WTC11 (cell line): ENCODE data around the gene ANKRD13D.

Experiments used
- AFF4 ChIP-seq: sonication (generic); formaldehyde crosslinking; IDR thresholded peaks from 2 replicates; pipeline ENCODE4 v1.8.1; 2023; ENCODE audit warnings: mild to moderate bottlenecking, missing genetic modification reagents, borderline replicate concordance
- CREB1 ChIP-seq: sonication (generic); formaldehyde crosslinking; IDR thresholded peaks from 2 replicates; pipeline ENCODE4 v1.8.0; 2023; ENCODE audit warnings: mild to moderate bottlenecking, missing genetic modification reagents
- CREM ChIP-seq: sonication (generic); formaldehyde crosslinking; IDR thresholded peaks from 2 replicates; pipeline ENCODE4 v1.8.1; 2022; ENCODE audit warnings: mild to moderate bottlenecking, missing genetic modification reagents, moderate library complexity
- CTCF ChIP-seq: fragments of 200-600 bp; IDR thresholded peaks from 2 replicates; pipeline ENCODE4 v1.8.0; 2022; ENCODE audit warnings: antibody characterized with exemption
- ETV6 ChIP-seq: sonication (generic); formaldehyde crosslinking; IDR thresholded peaks from 2 replicates; pipeline ENCODE4 v1.8.1; 2022; ENCODE audit warnings: mild to moderate bottlenecking, missing genetic modification reagents
- FOXP1 ChIP-seq: sonication (generic); formaldehyde crosslinking; IDR thresholded peaks from 2 replicates; pipeline ENCODE4 v1.8.0; 2022; ENCODE audit warnings: missing genetic modification reagents, mild to moderate bottlenecking, moderate library complexity, borderline replicate concordance
- RELA ChIP-seq: sonication (generic); formaldehyde crosslinking; IDR thresholded peaks from 2 replicates; pipeline ENCODE4 v1.8.1; 2022; ENCODE audit warnings: missing genetic modification reagents, mild to moderate bottlenecking, borderline replicate concordance
- TP53 ChIP-seq: sonication (generic); formaldehyde crosslinking; IDR thresholded peaks from 2 replicates; pipeline ENCODE4 v1.8.1; 2023; ENCODE audit warnings: mild to moderate bottlenecking, missing genetic modification reagents
- ZNF121 ChIP-seq: sonication (generic); formaldehyde crosslinking; IDR thresholded peaks from 2 replicates; pipeline ENCODE4 v1.8.0; 2023; ENCODE audit warnings: missing genetic modification reagents
- ZNF281 ChIP-seq: sonication (generic); formaldehyde crosslinking; IDR thresholded peaks from 2 replicates; pipeline ENCODE4 v1.8.0; 2023; ENCODE audit warnings: mild to moderate bottlenecking, missing genetic modification reagents
- ZNF423 ChIP-seq: fragments of 250-450 bp; sonication (Bioruptor Pico); IDR thresholded peaks from 2 replicates; pipeline ENCODE4 v2.1.2; 2022; ENCODE audit warnings: mild to moderate bottlenecking, moderate library complexity

GRCh38 chr11:67289651-67290479 is 762 bp downstream of the ANKRD13D start:
- TF ChIP-seq CTCF, result no peak
- no peak for TF ChIP-seq FOXP1 (CRISPR knock-in tag)
- TF ChIP-seq ZNF423, result no peak
- TF ChIP-seq TP53 (CRISPR knock-in tag), result no peak
- TF ChIP-seq CREM (CRISPR knock-in tag), result no peak
- TF ChIP-seq RELA (CRISPR knock-in tag), result no peak
- TF ChIP-seq ETV6, result no peak
- TF ChIP-seq ZNF281 (CRISPR knock-in tag), result no peak
- no peak for TF ChIP-seq AFF4 (CRISPR knock-in tag)
- no peak for TF ChIP-seq ZNF121
- no peak for TF ChIP-seq CREB1 (CRISPR knock-in tag)
